Measurements from ENCODE around the gene PIAS4. TPM values are rescaled to one million over a fixed set of nuclear protein-coding genes. Genes with fewer than 3 reads are reported as not detected.
"Not testable (repeated sequence)": the region's sequence is repeated elsewhere in the genome, so short reads cannot be mapped to it uniquely, and the experiment has no call there.

The PIAS4 gene
- total RNA-seq, 1 donor from 2014 or later: 26.7 TPM

GRCh38 chr19:4010808-4011110 is 3.2 kb downstream of the PIAS4 start:
- TF ChIP-seq, protein P1, sequence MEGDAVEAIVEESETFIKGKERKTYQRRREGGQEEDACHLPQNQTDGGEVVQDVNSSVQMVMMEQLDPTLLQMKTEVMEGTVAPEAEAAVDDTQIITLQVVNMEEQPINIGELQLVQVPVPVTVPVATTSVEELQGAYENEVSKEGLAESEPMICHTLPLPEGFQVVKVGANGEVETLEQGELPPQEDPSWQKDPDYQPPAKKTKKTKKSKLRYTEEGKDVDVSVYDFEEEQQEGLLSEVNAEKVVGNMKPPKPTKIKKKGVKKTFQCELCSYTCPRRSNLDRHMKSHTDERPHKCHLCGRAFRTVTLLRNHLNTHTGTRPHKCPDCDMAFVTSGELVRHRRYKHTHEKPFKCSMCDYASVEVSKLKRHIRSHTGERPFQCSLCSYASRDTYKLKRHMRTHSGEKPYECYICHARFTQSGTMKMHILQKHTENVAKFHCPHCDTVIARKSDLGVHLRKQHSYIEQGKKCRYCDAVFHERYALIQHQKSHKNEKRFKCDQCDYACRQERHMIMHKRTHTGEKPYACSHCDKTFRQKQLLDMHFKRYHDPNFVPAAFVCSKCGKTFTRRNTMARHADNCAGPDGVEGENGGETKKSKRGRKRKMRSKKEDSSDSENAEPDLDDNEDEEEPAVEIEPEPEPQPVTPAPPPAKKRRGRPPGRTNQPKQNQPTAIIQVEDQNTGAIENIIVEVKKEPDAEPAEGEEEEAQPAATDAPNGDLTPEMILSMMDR (conservative IDR thresholded peaks at IDR 0.05; ENCODE audit: low read depth, low read length): no peak
- no peak for DNase-seq (ENCODE audit: low read depth)
- no peak overlapping the region for H3K4me3 ChIP-seq (ENCODE audit: low read depth, low read length)

GRCh38 chr19:4011430-4011829 is 3.9 kb downstream of the PIAS4 start:
- not testable (repeated sequence) for H3K4me3 ChIP-seq (ENCODE audit: low read depth, low read length); DNase-seq (ENCODE audit: low read depth)

DNA sequence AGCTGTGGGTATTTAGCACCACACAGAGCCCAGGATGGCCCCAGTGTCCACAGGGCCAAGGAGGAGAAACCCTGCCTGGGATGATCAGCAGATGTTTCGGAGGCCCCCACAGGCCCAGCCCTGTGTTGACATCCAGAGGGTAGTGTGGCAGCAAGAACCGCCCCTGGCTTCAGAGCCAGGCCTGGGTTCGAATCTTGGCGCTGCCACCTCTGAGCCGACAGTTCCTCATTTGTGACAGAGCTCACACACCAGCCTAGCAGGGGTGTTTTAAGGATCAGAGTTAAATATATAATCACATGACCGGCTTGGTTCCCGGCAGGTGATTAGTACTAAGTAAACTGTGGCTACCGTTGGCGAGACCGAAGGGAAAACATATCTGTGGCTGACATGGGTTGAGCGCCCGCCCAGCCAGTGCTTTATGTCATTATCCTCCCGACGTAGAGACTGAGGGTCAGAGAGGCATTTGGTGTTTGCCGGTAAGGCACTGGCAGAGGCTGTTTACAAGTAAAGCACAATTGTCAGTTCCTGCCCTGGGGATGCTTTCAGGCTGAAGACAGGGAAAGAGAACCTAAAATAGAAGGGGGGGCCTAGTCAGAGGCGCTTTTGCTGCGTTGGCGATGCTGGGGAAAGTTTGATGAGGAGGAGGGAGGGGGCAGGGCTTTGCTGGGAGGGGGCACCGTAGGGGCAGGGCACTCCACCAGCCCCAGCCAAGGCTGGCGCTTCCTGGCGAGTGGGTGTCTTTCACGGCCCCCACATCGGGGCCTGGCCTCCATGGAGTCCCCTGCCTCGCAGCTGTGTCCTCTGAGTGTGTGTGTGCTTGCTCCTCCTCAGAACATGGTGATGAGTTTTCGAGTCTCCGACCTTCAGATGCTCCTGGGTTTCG is 4.8 kb downstream of the PIAS4 start:
- TF ChIP-seq, protein P1 (conservative IDR thresholded peaks at IDR 0.05; ENCODE audit: low read depth, low read length): no peak
- DNase-seq (ENCODE audit: low read depth): no peak

DNA sequence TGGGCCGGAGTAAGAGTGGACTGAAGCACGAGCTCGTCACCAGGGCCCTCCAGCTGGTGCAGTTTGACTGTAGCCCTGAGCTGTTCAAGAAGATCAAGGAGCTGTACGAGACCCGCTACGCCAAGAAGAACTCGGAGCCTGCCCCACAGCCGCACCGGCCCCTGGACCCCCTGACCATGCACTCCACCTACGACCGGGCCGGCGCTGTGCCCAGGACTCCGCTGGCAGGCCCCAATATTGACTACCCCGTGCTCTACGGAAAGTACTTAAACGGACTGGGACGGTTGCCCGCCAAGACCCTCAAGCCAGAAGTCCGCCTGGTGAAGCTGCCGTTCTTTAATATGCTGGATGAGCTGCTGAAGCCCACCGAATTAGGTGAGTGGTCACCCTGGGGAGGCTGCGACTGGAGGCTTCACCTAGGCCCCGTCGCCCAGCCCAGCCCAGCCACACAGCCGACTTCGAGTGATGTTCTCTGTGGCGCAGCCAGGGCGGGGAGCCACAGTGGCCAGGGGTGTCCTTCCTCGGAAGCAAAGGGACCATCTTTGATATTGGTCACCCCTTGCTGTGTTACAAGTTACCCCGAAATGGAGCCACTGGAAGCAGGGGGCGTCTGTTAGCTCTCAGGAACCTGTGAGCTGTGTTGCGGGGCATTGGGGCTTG is 5.6 kb downstream of the PIAS4 start:
- H3K4me3 ChIP-seq (ENCODE audit: low read depth, low read length): no peak overlapping the region
- no peak for DNase-seq (ENCODE audit: low read depth)
- TF ChIP-seq, protein P1 (conservative IDR thresholded peaks at IDR 0.05; ENCODE audit: low read depth, low read length): no peak

More for the DNA sequence above, 4.8 kb downstream of the PIAS4 start:
- H3K4me3 ChIP-seq (ENCODE audit: low read depth, low read length): no peak overlapping the region

DNA sequence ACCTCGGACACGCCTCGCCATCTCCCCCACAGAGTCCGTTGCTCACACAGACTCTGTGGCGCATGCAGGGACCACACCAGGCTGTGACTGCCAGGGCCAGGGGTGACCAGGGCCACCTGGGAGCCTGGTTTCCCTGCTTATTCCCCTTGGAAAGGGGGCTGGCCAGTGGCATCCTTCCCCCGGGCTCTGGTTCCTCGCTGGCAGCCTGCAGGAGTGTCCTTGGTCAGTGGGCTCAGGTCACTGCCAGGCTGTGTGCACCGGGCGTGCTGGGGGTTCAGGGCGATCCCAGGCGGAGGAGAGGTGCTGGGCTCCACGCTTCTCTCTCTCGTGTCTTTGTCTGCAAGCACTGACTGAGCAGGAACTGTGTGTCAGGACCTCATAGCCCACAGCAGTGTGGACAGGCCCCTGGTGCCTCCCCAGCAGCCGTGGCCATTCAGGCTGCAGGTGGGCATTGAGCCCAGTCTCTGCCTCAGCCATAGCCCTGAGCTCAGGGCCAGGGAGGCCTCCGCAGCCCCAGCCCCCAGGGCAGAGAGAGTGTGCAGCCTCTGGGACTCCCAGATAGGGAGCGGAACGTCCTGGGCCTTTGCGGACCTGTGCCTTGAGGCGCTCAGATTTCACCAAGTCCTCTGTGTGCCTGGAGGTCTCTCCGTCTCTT is 6.5 kb downstream of the PIAS4 start:
- TF ChIP-seq, protein P1 (conservative IDR thresholded peaks at IDR 0.05; ENCODE audit: low read depth, low read length): no peak
- no peak for DNase-seq (ENCODE audit: low read depth)
- no peak overlapping the region for H3K4me3 ChIP-seq (ENCODE audit: low read depth, low read length)

DNA sequence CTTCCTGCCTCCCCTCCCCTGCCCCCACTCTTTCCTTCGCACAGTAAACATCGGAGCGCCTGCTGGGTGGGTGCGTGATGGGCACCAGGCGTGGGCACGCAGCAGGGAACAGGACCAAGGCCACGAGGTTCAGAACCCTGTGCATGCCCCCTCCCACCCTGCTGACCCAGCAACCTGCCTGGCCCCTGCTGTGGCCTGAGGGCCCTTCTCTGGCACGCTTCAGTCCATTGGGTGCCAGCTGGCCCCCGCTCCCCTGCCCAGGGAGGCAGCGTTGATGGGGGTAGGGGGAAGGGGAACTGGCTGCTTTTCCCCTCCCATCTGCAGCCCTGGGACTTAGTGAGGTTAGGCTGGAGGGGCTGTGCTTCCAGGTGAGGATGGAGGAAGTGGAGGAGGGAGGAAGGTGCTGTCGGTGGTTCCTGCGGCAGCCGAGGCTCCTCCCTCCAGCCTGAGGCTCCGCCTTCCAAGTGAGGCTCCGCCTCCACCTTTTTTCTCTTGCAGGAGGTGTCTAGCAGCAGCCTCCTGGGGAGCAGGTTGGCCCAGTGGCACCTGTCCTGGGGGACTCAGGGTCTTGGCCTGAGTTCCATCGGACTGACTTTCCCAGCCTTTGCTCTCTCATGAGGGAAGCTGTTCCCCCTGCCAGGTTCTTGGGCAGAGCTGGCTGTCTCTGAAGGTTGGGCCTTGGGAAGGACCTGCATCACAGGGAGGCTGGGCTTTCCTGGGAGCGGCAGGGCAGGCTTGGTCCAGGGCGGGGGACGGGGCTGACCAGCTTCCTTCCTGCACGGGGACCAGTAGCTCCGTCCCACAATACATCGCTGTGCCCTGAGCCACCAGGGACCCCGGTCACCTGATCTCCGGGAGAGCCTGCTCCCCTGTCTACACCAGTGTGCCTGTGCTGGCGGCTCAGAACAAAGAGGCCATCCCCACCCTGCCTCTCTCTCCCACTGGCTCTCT is 7.3 kb downstream of the PIAS4 start:
- TF ChIP-seq, protein P1 (conservative IDR thresholded peaks at IDR 0.05; ENCODE audit: low read depth, low read length): no peak
- H3K4me3 ChIP-seq (ENCODE audit: low read depth, low read length): no peak overlapping the region
- no peak for DNase-seq (ENCODE audit: low read depth)

Measured in epithelial cell of proximal tubule (primary cell).